Activated CD8-positive, alpha-beta T cell treated with anti-CD3 and anti-CD28 coated beads for 36 hours (primary cell): ENCODE measurements around the gene PDLIM7. TPM values are rescaled to one million over a fixed set of nuclear protein-coding genes. Genes with fewer than 3 reads are reported as not detected.

Experiments used
- ATAC-seq: fragments of 200-7000 bp; cut with Tn5 transposase; one replicate; pipeline ENCODE4 v1.10.0; 2021; ENCODE audit warnings: mild to moderate bottlenecking, moderate library complexity
- CTCF ChIA-PET: fragments of 350-600 bp; sonication (Branson Sonifier 250); formaldehyde crosslinking; loops from one replicate; lab custom pipeline; 2021; ENCODE audit warnings: antibody characterized with exemption; lab: Charles Lee
- POLR2A ChIA-PET: fragments of 350-600 bp; sonication (Branson Sonifier 250); formaldehyde crosslinking; loops from one replicate; lab custom pipeline; 2021; ENCODE audit warnings: antibody characterized with exemption; lab: Charles Lee
- DNase-seq: peaks from one replicate; pipeline ENCODE4 v3.0.0-alpha.2; 2020
- H3K27ac Mint-ChIP-seq: one replicate; pipeline ENCODE4 v1.8.0; 2021; ENCODE audit warnings: mild to moderate bottlenecking, mixed read lengths
- H3K27me3 Mint-ChIP-seq: one replicate; pipeline ENCODE4 v1.8.0; 2021; ENCODE audit warnings: mixed read lengths
- H3K36me3 Mint-ChIP-seq: one replicate; pipeline ENCODE4 v1.8.0; 2021; ENCODE audit warnings: low read depth, mixed read lengths
- H3K4me1 Mint-ChIP-seq: one replicate; pipeline ENCODE4 v1.8.0; 2021; ENCODE audit warnings: low read depth, mixed read lengths
- H3K4me3 Mint-ChIP-seq: one replicate; pipeline ENCODE4 v1.8.0; 2021; ENCODE audit warnings: mild to moderate bottlenecking, moderate library complexity, mixed read lengths
- H3K9me3 Mint-ChIP-seq: one replicate; pipeline ENCODE4 v1.8.0; 2021; ENCODE audit warnings: mixed read lengths
- CTCF ChIP-seq: fragments of 200-600 bp; IDR thresholded peaks from one replicate; pipeline ENCODE4 v1.8.0; 2022; ENCODE audit warnings: antibody characterized with exemption, mild to moderate bottlenecking
- intact Hi-C: fragments of 100-400 bp; cut with micrococcal nuclease; formaldehyde crosslinking; loops from one replicate; pipeline ENCODE4 v1.10.0; 2022
- total RNA-seq, 2 experiments: library from RNA; stranded (reverse); gene quantifications; one replicate each; pipeline ENCODE4 v1.2.3, GENCODE V29; 2021

PDLIM7 gene
- total RNA-seq, 2 experiments from 2014 or later = 68.4 to 73.0 TPM

- ATAC-seq (no peak), DNase-seq (no peak)
- Mint-ChIP-seq H3K9me3 (no peaks in the 10 kb centered on the region), H3K36me3 (peaks cover 28% of the 10 kb centered on the region), H3K4me1 (peaks cover 25% of the 10 kb centered on the region), H3K27me3 (no peaks in the 10 kb centered on the region), H3K27ac (no peak overlapping the region), H3K4me3 (no peak overlapping the region)
- no peak for TF ChIP-seq CTCF
- ChIA-PET POLR2A (interaction anchor here (0.6 to 22.1 kb wide), 3 partner anchors 10 to 39 kb away, joined by 3 to 294 read pairs (median 3); partner anchors contain the start of gene DBN1), CTCF (interaction anchor here (2.6 to 6.8 kb wide), 2 partner anchors 19 to 42 kb away, joined by 24 to 48 read pairs; no protein-coding TSS in a partner anchor)
- intact Hi-C loops = loop anchor here (5.0 kb wide), 1 partner anchor 38 kb away; the partner anchor contains the start of gene PDLIM7
These were observed 38.0 kb downstream of the PDLIM7 start for GRCh38 chr5:177459357-177459756.

GRCh38 chr5:177458912-177459350 lies 38.5 kb downstream of the PDLIM7 start:
- Mint-ChIP-seq H3K36me3 (peaks cover 28% of the 10 kb centered on the region), H3K27ac (no peak overlapping the region), H3K4me1 (peaks cover 26% of the 10 kb centered on the region), H3K4me3 (no peak overlapping the region), H3K9me3 (no peaks in the 10 kb centered on the region), H3K27me3 (no peaks in the 10 kb centered on the region)
- intact Hi-C loops = loop anchor here (5.0 kb wide), 1 partner anchor 38 kb away; the partner anchor contains the start of gene PDLIM7
- POLR2A ChIA-PET = interaction anchor here (7.8 to 22.1 kb wide), 2 partner anchors 15 kb away, joined by 98 to 294 read pairs; partner anchors contain the start of genes DBN1 and PRR7
- no peak for TF ChIP-seq CTCF
- no peak for DNase-seq
- CTCF ChIA-PET = interaction anchor here (2.4 to 6.8 kb wide), 3 partner anchors 19 to 56 kb away, joined by 24 to 65 read pairs (median 48); no protein-coding TSS in a partner anchor
- ATAC-seq = no peak

GRCh38 chr5:177457852-177458681 lies 39.3 kb downstream of the PDLIM7 start:
- H3K27ac Mint-ChIP-seq = no peak overlapping the region
- H3K4me3 Mint-ChIP-seq = no peak overlapping the region
- DNase-seq = no peak
- CTCF ChIA-PET = interaction anchor here (0.7 to 6.8 kb wide), 25 partner anchors 8 to 152 kb away, joined by 3 to 102 read pairs (median 6); partner anchors contain the start of genes PDLIM7 and PRR7
- H3K9me3 Mint-ChIP-seq = no peaks in the 10 kb centered on the region
- intact Hi-C loops = loop anchor here (5.0 kb wide), 1 partner anchor 39 kb away; the partner anchor contains the start of gene PDLIM7
- no peaks in the 10 kb centered on the region for H3K27me3 Mint-ChIP-seq
- peak; percentile 56 for TF ChIP-seq CTCF
- peaks cover 22% of the 10 kb centered on the region for H3K36me3 Mint-ChIP-seq
- no peak for ATAC-seq
- POLR2A ChIA-PET = interaction anchor here (1.0 to 22.1 kb wide), 5 partner anchors 9 to 56 kb away, joined by 4 to 294 read pairs (median 6); partner anchors contain the start of genes DBN1 and PRR7
- peaks cover 35% of the 10 kb centered on the region for H3K4me1 Mint-ChIP-seq

GRCh38 chr5:177456976-177457851 lies 40.2 kb downstream of the PDLIM7 start:
- peak overlapping the region; percentile 69 for H3K27ac Mint-ChIP-seq
- H3K36me3 Mint-ChIP-seq = peaks cover 20% of the 10 kb centered on the region
- CTCF ChIA-PET = interaction anchor here (0.6 to 6.8 kb wide), 32 partner anchors 9 to 151 kb away, joined by 3 to 102 read pairs (median 5); partner anchors contain the start of genes LMAN2, MXD3, PDLIM7 and PRR7
- H3K9me3 Mint-ChIP-seq = no peaks in the 10 kb centered on the region
- no peak for TF ChIP-seq CTCF
- no peaks in the 10 kb centered on the region for H3K27me3 Mint-ChIP-seq
- peaks cover 30% of the 10 kb centered on the region for H3K4me1 Mint-ChIP-seq
- DNase-seq (peak; percentile 81), ATAC-seq (peak; percentile 65)
- intact Hi-C loops = loop anchor here (5.0 kb wide), 1 partner anchor 40 kb away; the partner anchor contains the start of gene PDLIM7
- peak overlapping the region; percentile 49 for H3K4me3 Mint-ChIP-seq
- POLR2A ChIA-PET = interaction anchor here (0.7 to 22.1 kb wide), 9 partner anchors 8 to 67 kb away, joined by 3 to 294 read pairs (median 4); partner anchors contain the start of genes DBN1 and PRR7
